K562 (cell line): ENCODE results near the gene KCNG1.

ENCODE experiments used
- CREB1 ChIP-seq, 2 experiments: sonication (generic) in 1 of 2; formaldehyde crosslinking in 1 of 2; IDR thresholded peaks; 2 replicates each; pipeline versions ENCODE4 v1.6.1 to v1.8.0; 2012 to 2022; ENCODE audit warnings: inconsistent platforms in 1 of 2, mild to moderate bottlenecking in 1 of 2, missing genetic modification reagents in 1 of 2, moderate library complexity in 1 of 2
- NFIC ChIP-seq: fragments of 450-650 bp; IDR thresholded peaks from 2 replicates; pipeline ENCODE4 v1.6.1; 2017; ENCODE audit warnings: mild to moderate bottlenecking, inconsistent platforms
- NR1H2 ChIP-seq: sonication (generic); formaldehyde crosslinking; IDR thresholded peaks from 2 replicates; pipeline ENCODE4 v1.4.0; 2020; ENCODE audit warnings: mild to moderate bottlenecking, missing genetic modification reagents
- NR3C1 ChIP-seq: sonication (generic); formaldehyde crosslinking; IDR thresholded peaks from 2 replicates; pipeline ENCODE4 v1.8.1; 2022; ENCODE audit warnings: missing genetic modification reagents
- XRCC5 ChIP-seq: fragments of 200-400 bp; formaldehyde crosslinking; IDR thresholded peaks from 2 replicates; pipeline ENCODE4 v1.6.1; 2017; ENCODE audit warnings: low read depth, mild to moderate bottlenecking, low read length
- ZC3H4 ChIP-seq: sonication (generic); formaldehyde crosslinking; IDR thresholded peaks from 2 replicates; pipeline ENCODE4 v1.9.0; 2021; ENCODE audit warnings: missing genetic modification reagents, borderline replicate concordance
- ZNF3 ChIP-seq: fragments of 250-450 bp; sonication (Bioruptor Pico); IDR thresholded peaks from 2 replicates; pipeline ENCODE4 v1.5.0; 2021; ENCODE audit warnings: mild to moderate bottlenecking, moderate library complexity
- ZNF707 ChIP-seq: fragments of 250-450 bp; sonication (Bioruptor Pico); conservative IDR thresholded peaks from 2 replicates; pipeline ENCODE4 v1.8.0; 2022; ENCODE audit warnings: inconsistent platforms, mild to moderate bottlenecking, moderate library complexity
- TF ChIP-seq, protein P1 (sequence below): fragments of 450-650 bp; IDR thresholded peaks from 2 replicates; pipeline ENCODE4 v1.6.1; 2016; ENCODE audit warnings: antibody characterized with exemption
- TF ChIP-seq, protein P2 (sequence below): fragments of 450-650 bp; formaldehyde crosslinking; IDR thresholded peaks from 2 replicates; pipeline ENCODE4 v1.4.0; 2022; ENCODE audit warnings: missing genetic modification characterization
- TF ChIP-seq, protein P3 (sequence below): IDR thresholded peaks from 2 replicates; pipeline ENCODE4 v1.6.1; 2016; ENCODE audit warnings: missing genetic modification characterization, missing compliant biosample characterization

DNA sequence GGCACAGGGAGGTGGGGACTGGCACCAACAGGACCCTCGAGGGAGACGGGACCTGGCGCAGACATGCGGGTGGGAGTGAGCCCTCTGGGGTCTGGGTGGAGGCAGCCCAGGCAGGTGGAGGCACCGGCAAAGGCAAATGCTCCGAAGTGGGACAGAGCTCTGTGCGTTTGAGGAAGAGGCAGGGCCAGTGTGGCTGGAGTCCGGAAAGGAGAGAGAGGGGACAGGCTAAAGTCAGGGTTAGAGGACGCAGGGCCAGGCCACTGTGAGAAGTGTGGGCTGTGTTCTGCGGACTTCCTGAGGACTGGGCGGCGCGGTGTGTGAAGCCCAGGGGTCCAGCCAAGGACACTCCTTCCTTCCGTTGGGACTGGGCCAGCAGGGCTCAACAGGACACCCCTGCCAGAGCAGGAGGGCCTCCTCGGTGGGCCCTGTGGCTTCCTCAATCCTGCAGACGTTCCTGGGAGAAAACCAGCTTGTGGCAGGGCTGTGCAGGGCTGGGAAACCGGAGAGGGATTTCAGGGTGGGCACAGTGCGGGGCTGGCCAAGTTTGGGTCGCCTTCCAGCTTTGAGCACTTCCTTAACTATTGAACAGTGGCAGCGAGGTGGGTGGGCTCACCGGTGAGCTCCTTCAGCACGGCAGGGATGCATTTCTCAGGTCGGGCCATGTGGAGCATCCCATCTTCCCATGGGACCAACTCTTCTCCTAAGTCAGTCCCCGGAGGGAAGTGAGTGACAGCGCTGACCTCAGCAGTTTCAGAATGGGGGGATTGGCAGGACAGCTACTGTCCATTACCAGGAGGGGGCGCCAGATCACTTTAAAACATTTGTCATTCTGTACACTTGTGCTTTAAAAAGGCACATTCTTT is 41.8 kb downstream of the KCNG1 start:
- TF ChIP-seq ZNF3 (CRISPR knock-in tag) (no peak), NR1H2 (no peak), ZNF707 (CRISPR knock-in tag) (no peak), NFIC (no peak), CREB1 (IDR thresholded peaks at IDR 0.05) (no peak), CREB1 (CRISPR knock-in tag; IDR thresholded peaks at IDR 0.05) (no peak), XRCC5 (no peak), NR3C1 (CRISPR knock-in tag) (no peak), ZC3H4 (CRISPR knock-in tag) (no peak)
- TF ChIP-seq, protein P1, sequence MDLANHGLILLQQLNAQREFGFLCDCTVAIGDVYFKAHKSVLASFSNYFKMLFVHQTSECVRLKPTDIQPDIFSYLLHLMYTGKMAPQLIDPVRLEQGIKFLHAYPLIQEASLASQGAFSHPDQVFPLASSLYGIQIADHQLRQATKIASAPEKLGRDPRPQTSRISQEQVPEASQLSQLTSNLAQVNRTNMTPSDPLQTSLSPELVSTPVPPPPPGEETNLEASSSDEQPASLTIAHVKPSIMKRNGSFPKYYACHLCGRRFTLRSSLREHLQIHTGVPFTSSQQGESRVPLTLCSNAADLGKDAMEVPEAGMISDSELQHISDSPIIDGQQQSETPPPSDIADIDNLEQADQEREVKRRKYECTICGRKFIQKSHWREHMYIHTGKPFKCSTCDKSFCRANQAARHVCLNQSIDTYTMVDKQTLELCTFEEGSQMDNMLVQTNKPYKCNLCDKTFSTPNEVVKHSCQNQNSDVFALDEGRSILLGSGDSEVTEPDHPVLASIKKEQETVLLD, result no peak
- TF ChIP-seq, protein P2, sequence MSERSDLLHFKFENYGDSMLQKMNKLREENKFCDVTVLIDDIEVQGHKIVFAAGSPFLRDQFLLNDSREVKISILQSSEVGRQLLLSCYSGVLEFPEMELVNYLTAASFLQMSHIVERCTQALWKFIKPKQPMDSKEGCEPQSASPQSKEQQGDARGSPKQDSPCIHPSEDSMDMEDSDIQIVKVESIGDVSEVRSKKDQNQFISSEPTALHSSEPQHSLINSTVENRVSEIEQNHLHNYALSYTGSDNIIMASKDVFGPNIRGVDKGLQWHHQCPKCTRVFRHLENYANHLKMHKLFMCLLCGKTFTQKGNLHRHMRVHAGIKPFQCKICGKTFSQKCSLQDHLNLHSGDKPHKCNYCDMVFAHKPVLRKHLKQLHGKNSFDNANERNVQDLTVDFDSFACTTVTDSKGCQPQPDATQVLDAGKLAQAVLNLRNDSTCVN, result no peak
- TF ChIP-seq, protein P3, sequence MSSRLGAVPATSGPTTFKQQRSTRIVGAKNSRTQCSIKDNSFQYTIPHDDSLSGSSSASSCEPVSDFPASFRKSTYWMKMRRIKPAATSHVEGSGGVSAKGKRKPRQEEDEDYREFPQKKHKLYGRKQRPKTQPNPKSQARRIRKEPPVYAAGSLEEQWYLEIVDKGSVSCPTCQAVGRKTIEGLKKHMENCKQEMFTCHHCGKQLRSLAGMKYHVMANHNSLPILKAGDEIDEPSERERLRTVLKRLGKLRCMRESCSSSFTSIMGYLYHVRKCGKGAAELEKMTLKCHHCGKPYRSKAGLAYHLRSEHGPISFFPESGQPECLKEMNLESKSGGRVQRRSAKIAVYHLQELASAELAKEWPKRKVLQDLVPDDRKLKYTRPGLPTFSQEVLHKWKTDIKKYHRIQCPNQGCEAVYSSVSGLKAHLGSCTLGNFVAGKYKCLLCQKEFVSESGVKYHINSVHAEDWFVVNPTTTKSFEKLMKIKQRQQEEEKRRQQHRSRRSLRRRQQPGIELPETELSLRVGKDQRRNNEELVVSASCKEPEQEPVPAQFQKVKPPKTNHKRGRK, result no peak
